ENCODE measurements around the gene DOCK2. TPM values are rescaled to one million over a fixed set of nuclear protein-coding genes. Genes with fewer than 3 reads are reported as not detected.

Gene DOCK2
- total RNA-seq, 1 donor from 2014 or later, result 0.39 TPM

GRCh38 chr5:169980418-169981053 lies 343.5 kb downstream of the DOCK2 start, which contains the start of gene INSYN2B:
TSS of gene INSYN2B (minus strand) at chr5:169980495. CDS start at chr5:169883898, 96,597 bp downstream.
- peak; percentile 68 to 88 for DNase-seq (ENCODE audit: low read depth in 2 of 2)

DNA sequence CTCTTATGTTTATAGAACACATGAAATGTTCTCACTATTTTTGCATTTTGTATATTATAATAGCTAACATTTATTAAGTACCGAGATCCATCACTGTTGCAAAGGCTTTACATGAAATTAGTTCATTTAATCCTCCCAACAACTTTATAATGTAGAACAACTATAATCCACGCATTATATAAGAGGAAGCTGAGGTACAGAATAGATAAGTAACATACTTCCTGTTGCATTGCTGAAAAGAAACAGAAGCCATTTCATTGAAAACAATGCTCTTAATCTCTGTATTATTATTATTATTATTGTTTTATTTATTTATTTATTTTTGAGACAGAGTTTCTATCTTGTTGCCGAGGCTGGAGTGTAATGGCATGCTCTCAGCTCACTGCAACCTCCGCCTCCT lies 351.1 kb downstream of the DOCK2 start:
- DNase-seq (ENCODE audit: low read depth in 2 of 2), result no peak

DNA sequence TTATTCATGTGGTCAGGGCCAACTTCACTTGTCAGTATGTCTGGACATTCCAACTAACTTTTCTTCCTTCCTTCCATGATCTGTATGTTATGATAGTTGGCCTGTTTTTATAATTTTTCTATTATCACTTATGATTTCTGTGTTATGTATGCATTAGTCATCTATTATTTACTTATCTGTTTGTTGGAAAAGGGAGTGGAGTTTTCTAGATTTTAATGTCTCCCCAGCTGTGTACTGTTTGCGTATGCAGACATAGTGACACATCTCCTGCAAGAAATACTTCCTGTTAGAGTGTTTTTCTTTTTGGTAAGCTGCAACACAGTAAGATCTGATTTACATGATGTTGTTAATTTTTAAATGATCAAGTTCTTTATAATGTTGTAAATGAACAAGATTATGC lies 351.9 kb downstream of the DOCK2 start:
- peak in 1 of 2 donors; percentile 73 for DNase-seq (ENCODE audit: low read depth in 2 of 2)

DNA sequence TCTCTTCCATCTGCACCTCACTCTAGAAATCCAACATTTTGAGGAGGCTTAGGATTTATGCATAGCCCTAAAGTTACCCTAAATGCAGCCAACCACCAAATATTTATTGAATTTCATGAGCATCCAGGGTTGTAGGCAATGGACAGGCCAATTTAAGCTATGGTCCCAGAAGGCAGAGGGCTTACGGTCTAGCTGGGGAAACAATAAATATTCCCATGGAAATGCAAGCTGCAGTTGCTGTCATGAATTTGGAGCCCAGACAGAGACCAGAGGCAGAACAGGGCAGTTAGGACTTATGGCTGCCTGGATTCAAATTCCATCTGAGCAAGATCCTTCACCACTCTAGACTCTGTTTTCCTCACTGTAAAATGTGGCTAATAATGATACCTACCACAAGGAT lies 352.3 kb downstream of the DOCK2 start:
- DNase-seq (ENCODE audit: low read depth in 2 of 2), result no peak

GRCh38 chr5:169991115-169991869 lies 354.2 kb downstream of the DOCK2 start:
- DNase-seq (ENCODE audit: low read depth in 2 of 2), result no peak

DNA sequence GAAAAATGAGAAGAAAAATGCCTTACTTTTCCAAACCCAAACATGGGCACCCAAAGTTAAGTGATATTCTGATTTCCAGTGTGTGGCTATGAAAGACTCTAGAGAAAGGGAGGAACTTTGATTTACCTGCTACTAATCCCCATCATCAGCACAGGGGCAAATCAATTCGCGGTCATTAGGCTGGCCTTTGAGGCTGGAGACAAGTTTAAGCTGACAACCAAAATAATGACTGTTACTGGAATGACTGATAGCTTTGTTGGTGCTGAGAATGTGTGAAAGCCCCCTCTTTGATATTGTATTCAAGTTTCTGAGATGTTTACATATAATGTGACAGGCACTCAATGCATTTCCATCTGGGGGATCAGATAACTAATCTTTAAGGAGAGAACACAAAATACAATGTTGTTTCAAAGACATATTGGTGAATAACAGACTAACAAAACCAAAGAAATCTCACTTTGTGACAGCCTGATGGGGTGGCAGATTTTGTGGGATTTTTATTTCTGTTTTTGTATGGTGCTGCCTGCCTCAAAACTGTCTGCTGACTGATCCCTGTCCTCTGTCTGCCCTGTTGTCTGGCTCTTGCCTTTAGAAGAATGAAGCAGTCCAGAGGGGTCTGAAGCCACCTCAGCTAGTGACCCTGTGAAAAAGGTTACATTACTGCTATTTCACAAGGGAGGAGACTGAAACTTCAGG lies 355.9 kb downstream of the DOCK2 start:
- DNase-seq (ENCODE audit: low read depth in 2 of 2), result no peak

DNA sequence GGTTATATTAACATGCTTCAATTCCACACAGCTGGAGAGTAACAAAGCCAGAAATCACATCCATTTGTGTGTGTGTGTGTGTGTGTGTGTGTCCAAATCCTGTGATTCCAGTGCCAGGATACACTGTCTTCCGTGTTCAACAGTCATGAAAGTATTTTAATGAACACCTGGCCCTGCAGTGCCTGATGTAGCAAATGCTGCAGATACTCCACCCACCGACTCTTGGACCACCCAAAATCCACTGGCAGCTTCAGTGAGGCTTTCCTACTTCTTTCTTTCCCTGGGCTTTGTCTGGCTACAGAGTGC lies 356.4 kb downstream of the DOCK2 start:
- no peak for DNase-seq (ENCODE audit: low read depth in 2 of 2)

GRCh38 chr5:169997798-169998197 lies 360.7 kb downstream of the DOCK2 start:
- DNase-seq (ENCODE audit: low read depth in 2 of 2), result no peak

DNA sequence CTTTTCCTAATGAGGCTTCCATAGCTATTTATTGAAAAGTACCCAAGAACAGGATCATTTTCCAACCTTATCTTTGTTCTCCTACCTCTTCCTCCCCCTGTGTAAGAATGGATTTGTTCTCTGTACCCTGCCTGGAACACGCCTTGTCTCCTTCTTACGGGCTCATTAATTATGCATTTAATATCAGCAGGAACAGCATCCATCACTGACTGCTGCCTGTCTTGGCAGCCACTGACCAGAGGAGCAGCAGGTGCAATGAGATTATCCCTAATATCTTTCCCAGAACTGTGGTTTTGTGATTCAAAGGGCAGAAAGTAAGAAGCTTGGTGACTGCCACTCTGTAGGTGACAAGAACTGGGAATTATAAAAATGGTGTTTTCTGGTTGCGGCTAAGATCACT lies 362.5 kb downstream of the DOCK2 start:
- DNase-seq (ENCODE audit: low read depth in 2 of 2), result no peak

DNA sequence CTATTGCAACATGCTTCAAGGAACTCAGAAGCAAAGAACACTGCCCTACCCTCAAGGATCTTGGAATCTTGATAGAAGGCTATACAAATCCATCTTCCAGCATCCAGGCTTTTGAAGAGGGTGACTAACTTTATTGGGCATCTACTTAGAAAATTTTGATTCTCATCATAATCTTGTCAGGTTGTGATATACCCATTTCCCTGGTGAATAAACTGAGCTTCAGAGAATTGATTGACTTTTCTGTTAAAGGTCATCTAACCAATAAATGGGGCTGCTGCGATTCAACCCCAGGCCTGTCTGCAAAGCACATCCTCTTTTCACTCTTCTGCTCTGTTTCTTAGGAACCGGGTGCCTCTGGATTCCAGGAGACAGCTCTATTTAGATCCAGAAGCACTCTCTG lies 363.1 kb downstream of the DOCK2 start:
- no peak for DNase-seq (ENCODE audit: low read depth in 2 of 2)

DNA sequence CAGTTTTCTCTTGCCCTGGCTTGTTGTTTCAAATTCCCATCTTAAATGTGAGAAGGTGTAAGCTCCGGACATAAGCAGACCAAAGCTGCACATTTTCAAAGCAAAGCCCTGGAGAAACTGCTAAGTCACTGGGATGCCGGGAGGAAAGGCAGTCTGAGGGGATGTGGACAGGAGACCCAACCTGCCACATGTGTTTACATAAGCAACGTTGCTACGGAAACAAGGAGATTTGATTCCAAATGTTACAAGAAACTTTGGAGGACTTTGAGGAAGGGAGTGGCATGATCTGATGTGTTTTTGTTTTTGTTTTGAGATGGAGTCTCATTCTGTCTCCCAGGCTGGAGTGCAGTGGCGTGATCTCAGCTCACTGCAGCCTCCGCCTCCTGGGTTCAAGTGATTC lies 368.9 kb downstream of the DOCK2 start:
- no peak for DNase-seq (ENCODE audit: low read depth in 2 of 2)

- DNase-seq (ENCODE audit: low read depth in 2 of 2), result no peak
These were observed 371.3 kb downstream of the DOCK2 start for GRCh38 chr5:170008376-170008775.

DNA sequence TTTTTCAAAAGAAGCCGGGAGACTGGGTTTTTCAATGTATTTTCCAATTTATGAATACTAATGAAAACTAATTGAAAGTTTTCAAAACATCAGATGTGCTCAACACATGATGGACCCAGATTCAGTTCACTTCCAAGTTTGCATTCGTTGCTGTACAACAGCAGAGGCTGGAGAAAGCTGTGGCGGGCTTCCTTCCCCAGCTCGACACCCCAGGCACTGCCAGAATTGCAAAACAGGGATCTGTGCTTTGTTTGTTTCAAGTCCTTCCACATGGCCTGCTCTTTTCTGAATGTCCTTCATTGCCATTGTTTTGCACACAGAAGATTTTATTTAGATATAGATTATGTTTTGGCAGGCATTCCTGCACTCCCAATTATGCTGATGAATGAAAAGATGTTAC lies 373.5 kb downstream of the DOCK2 start:
- no peak for DNase-seq (ENCODE audit: low read depth in 2 of 2)

GRCh38 chr5:170011751-170012150 lies 374.7 kb downstream of the DOCK2 start:
- no peak for DNase-seq (ENCODE audit: low read depth in 2 of 2)

- DNase-seq (ENCODE audit: low read depth in 2 of 2), result no peak
These were observed 375.5 kb downstream of the DOCK2 start for GRCh38 chr5:170012622-170013021.

DNA sequence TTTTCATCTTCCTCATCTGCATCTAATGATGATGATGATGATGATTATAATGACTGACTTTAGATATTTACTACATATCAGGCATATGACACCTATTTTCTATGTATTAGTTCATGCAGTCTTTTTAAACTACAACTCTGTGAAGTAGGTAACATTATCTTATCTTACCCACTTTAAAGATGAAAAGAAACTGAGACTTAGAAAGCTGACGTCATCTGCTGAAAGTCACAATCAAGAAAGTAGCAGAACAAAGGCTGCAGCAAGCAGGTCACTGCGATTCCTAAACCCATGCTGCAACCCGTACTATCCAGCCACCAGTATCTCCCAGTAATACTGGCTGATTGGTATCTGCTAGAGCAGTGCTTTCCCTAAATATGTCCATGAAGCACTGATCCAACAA lies 383.3 kb downstream of the DOCK2 start:
- no peak for DNase-seq (ENCODE audit: low read depth in 2 of 2)

- no peak for DNase-seq (ENCODE audit: low read depth in 2 of 2)
These were observed 384.4 kb downstream of the DOCK2 start for GRCh38 chr5:170021506-170021905.

GRCh38 chr5:170025853-170026252 lies 388.8 kb downstream of the DOCK2 start:
- DNase-seq (ENCODE audit: low read depth in 2 of 2), result no peak

DNA sequence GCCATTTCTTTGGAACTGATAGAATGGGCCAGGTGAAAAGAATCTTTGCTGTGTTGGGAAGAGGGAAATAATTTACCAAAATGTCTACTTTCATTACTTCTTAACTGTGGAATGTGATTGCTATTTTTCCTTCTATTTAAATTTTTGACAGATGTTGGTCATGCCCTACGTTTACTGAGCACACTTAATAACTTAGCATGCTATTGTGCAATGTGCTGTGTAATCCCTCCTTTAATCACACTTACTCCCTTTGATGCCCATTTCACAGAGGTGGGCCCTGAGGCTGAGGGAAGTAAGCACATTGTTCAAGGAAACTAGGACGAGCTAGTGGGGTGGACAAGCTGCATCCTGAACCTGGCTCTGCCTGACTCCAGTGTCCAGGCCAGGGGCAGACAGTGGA lies 391.0 kb downstream of the DOCK2 start:
- no peak for DNase-seq (ENCODE audit: low read depth in 2 of 2)

DNA sequence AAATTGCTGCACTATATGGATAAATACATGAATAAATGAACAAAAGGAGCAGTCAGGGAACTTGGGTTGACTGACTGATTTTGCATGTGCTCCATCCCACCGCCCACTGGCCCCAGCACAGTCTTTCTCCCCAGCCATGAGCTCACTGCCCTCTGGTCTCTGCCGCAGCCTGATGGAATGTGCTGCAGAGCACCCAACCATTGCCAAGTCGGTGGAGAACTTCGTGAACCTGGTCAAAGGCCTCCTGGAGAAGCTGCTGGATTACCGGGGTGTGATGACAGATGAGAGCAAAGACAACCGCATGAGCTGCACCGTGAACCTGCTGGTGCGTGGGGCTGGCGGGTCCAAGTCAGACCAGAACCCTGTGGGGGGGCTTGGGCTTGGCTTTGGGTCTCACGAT lies 397.2 kb downstream of the DOCK2 start:
- no peak for DNase-seq (ENCODE audit: low read depth in 2 of 2)

GRCh38 chr5:170038241-170038640 lies 401.2 kb downstream of the DOCK2 start:
- no peak for DNase-seq (ENCODE audit: low read depth in 2 of 2)

GRCh38 chr5:170039830-170040229 lies 402.8 kb downstream of the DOCK2 start:
- no peak for DNase-seq (ENCODE audit: low read depth in 2 of 2)

- DNase-seq (ENCODE audit: low read depth in 2 of 2), result no peak
These were observed 409.2 kb downstream of the DOCK2 start for GRCh38 chr5:170046241-170046640.
